Activated CD8-positive, alpha-beta memory T cell treated with anti-CD3 and anti-CD28 coated beads, Interleukin-2, amount 10 ng/mL, durations not matched to agents 7 days and 5 days (primary cell): Measurements from ENCODE around the gene TFAM. TPM values are rescaled to one million over a fixed set of nuclear protein-coding genes. Genes with fewer than 3 reads are reported as not detected.
"Not testable (repeated sequence)": the region's sequence is repeated elsewhere in the genome, so short reads cannot be mapped to it uniquely, and the experiment has no call there.

Experiments used
- ATAC-seq: fragments of 150-1000 bp; cut with Tn5 transposase; one replicate; pipeline ENCODE4 v1.10.0; 2021; ENCODE audit warnings: moderate library complexity
- CTCF ChIA-PET: fragments of 350-600 bp; sonication (Branson Sonifier 250); formaldehyde crosslinking; loops from one replicate; lab custom pipeline; 2021; ENCODE audit warnings: antibody characterized with exemption; lab: Charles Lee
- DNase-seq: peaks from one replicate; pipeline ENCODE4 v3.0.0-alpha.2; 2020
- H3K27ac Mint-ChIP-seq: one replicate; pipeline ENCODE4 v1.8.0; 2021; ENCODE audit warnings: mild to moderate bottlenecking, mixed read lengths
- H3K27me3 Mint-ChIP-seq: one replicate; pipeline ENCODE4 v1.8.0; 2021; ENCODE audit warnings: mixed read lengths
- H3K36me3 Mint-ChIP-seq: one replicate; pipeline ENCODE4 v1.8.0; 2021; ENCODE audit warnings: mild to moderate bottlenecking, mixed read lengths
- H3K4me1 Mint-ChIP-seq: one replicate; pipeline ENCODE4 v1.8.0; 2021; ENCODE audit warnings: mixed read lengths
- H3K4me3 Mint-ChIP-seq: one replicate; pipeline ENCODE4 v1.8.0; 2021; ENCODE audit warnings: mild to moderate bottlenecking, moderate library complexity, mixed read lengths
- H3K9me3 Mint-ChIP-seq: one replicate; pipeline ENCODE4 v1.8.0; 2022; ENCODE audit warnings: low read depth, mixed read lengths
- total RNA-seq, 2 experiments: library from RNA; stranded (reverse); gene quantifications; one replicate each; pipeline ENCODE4 v1.2.3, GENCODE V29; 2021

TFAM gene
- total RNA-seq, 2 experiments from 2014 or later = 52.8 to 80.8 TPM

GRCh38 chr10:58389024-58389423 lies 3.8 kb downstream of the TFAM start:
- H3K36me3 Mint-ChIP-seq = peaks cover 38% of the 10 kb centered on the region
- no peaks in the 10 kb centered on the region for H3K9me3 Mint-ChIP-seq
- DNase-seq (no peak), ATAC-seq (no peak)
- H3K27me3 Mint-ChIP-seq = no peaks in the 10 kb centered on the region
- no peak overlapping the region for H3K27ac Mint-ChIP-seq
- H3K4me3 Mint-ChIP-seq = no peak overlapping the region
- CTCF ChIA-PET = no interaction called here
- H3K4me1 Mint-ChIP-seq = peaks cover 28% of the 10 kb centered on the region

- CTCF ChIA-PET = interaction anchor here (2.4 kb wide), 1 partner anchor 94 kb away, joined by 10 read pairs; no protein-coding TSS in a partner anchor
- Mint-ChIP-seq H3K36me3 (peaks cover 55% of the 10 kb centered on the region), H3K27me3 (no peaks in the 10 kb centered on the region), H3K27ac (no peak overlapping the region), H3K9me3 (no peaks in the 10 kb centered on the region), H3K4me3 (no peak overlapping the region), H3K4me1 (peaks cover 11% of the 10 kb centered on the region)
- DNase-seq (no peak), ATAC-seq (no peak)
Measured at GRCh38 chr10:58393317-58393716, 8.1 kb downstream of the TFAM start.

- CTCF ChIA-PET = no interaction called here
- Mint-ChIP-seq H3K36me3 (peaks cover 49% of the 10 kb centered on the region), H3K4me3 (no peak overlapping the region), H3K9me3 (no peaks in the 10 kb centered on the region), H3K27ac (no peak overlapping the region), H3K4me1 (peaks cover 8% of the 10 kb centered on the region), H3K27me3 (no peaks in the 10 kb centered on the region)
- no peak for DNase-seq
- no peak for ATAC-seq
Measured at GRCh38 chr10:58394471-58394870, 9.3 kb downstream of the TFAM start.

GRCh38 chr10:58396057-58396456 lies 10.8 kb downstream of the TFAM start:
- Mint-ChIP-seq H3K27ac (no peak overlapping the region), H3K27me3 (no peaks in the 10 kb centered on the region), H3K9me3 (no peaks in the 10 kb centered on the region), H3K4me1 (peaks cover 3% of the 10 kb centered on the region), H3K4me3 (no peak overlapping the region), H3K36me3 (peaks cover 43% of the 10 kb centered on the region)
- ATAC-seq (no peak), DNase-seq (no peak)
- CTCF ChIA-PET = interaction anchor here (1.4 kb wide), 1 partner anchor 12 kb away, joined by 4 read pairs; no protein-coding TSS in a partner anchor

GRCh38 chr10:58397830-58398229 lies 12.6 kb downstream of the TFAM start:
- no peak for DNase-seq
- ATAC-seq = no peak
- Mint-ChIP-seq H3K9me3 (no peaks in the 10 kb centered on the region), H3K36me3 (peaks cover 34% of the 10 kb centered on the region), H3K27ac (no peak overlapping the region), H3K4me3 (no peak overlapping the region), H3K4me1 (no peaks in the 10 kb centered on the region), H3K27me3 (no peaks in the 10 kb centered on the region)
- CTCF ChIA-PET = interaction anchor here (1.1 kb wide), 1 partner anchor 13 kb away, joined by 3 read pairs; the partner anchor contains the start of gene TFAM

GRCh38 chr10:58399410-58399809 lies 14.2 kb downstream of the TFAM start:
- H3K27ac Mint-ChIP-seq = no peak overlapping the region
- no peak overlapping the region for H3K4me3 Mint-ChIP-seq
- CTCF ChIA-PET = no interaction called here
- no peaks in the 10 kb centered on the region for H3K9me3 Mint-ChIP-seq
- peaks cover 26% of the 10 kb centered on the region for H3K36me3 Mint-ChIP-seq
- DNase-seq = no peak
- H3K4me1 Mint-ChIP-seq = no peaks in the 10 kb centered on the region
- H3K27me3 Mint-ChIP-seq = no peaks in the 10 kb centered on the region
- ATAC-seq = no peak

- Mint-ChIP-seq H3K27me3 (no peaks in the 10 kb centered on the region), H3K4me1 (no peaks in the 10 kb centered on the region), H3K36me3 (peaks cover 18% of the 10 kb centered on the region), H3K9me3 (no peaks in the 10 kb centered on the region), H3K27ac (no peak overlapping the region), H3K4me3 (no peak overlapping the region)
- ATAC-seq (no peak), DNase-seq (no peak)
- CTCF ChIA-PET = interaction anchor here (1.0 kb wide), 1 partner anchor 101 kb away, joined by 3 read pairs; no protein-coding TSS in a partner anchor
Measured at GRCh38 chr10:58400609-58401008, 15.4 kb downstream of the TFAM start.

GRCh38 chr10:58404001-58404400 lies 18.8 kb downstream of the TFAM start:
- no peaks in the 10 kb centered on the region for H3K9me3 Mint-ChIP-seq
- H3K27me3 Mint-ChIP-seq = no peaks in the 10 kb centered on the region
- no peak overlapping the region for H3K4me3 Mint-ChIP-seq
- ATAC-seq (no peak), DNase-seq (no peak)
- H3K36me3 Mint-ChIP-seq = peaks cover 5% of the 10 kb centered on the region
- CTCF ChIA-PET = no interaction called here
- H3K4me1 Mint-ChIP-seq = no peaks in the 10 kb centered on the region
- no peak overlapping the region for H3K27ac Mint-ChIP-seq

- no peak overlapping the region for H3K4me3 Mint-ChIP-seq
- no peak overlapping the region for H3K27ac Mint-ChIP-seq
- H3K9me3 Mint-ChIP-seq = no peaks in the 10 kb centered on the region
- no peaks in the 10 kb centered on the region for H3K4me1 Mint-ChIP-seq
- ATAC-seq (no peak), DNase-seq (no peak)
- CTCF ChIA-PET = no interaction called here
- no peaks in the 10 kb centered on the region for H3K36me3 Mint-ChIP-seq
- H3K27me3 Mint-ChIP-seq = no peaks in the 10 kb centered on the region
Measured at GRCh38 chr10:58409956-58410610, 24.9 kb downstream of the TFAM start.

GRCh38 chr10:58412502-58412961 lies 27.3 kb downstream of the TFAM start:
- ATAC-seq = no peak
- CTCF ChIA-PET = no interaction called here
- Mint-ChIP-seq H3K4me3 (no peak overlapping the region), H3K36me3 (no peaks in the 10 kb centered on the region), H3K27ac (no peak overlapping the region), H3K4me1 (no peaks in the 10 kb centered on the region), H3K9me3 (no peaks in the 10 kb centered on the region), H3K27me3 (peaks cover 2% of the 10 kb centered on the region)
- DNase-seq = no peak

- Mint-ChIP-seq H3K27me3 (peaks cover 2% of the 10 kb centered on the region), H3K36me3 (no peaks in the 10 kb centered on the region), H3K4me1 (no peaks in the 10 kb centered on the region), H3K27ac (no peak overlapping the region), H3K9me3 (no peaks in the 10 kb centered on the region), H3K4me3 (no peak overlapping the region)
- no peak for ATAC-seq
- no peak for DNase-seq
- CTCF ChIA-PET = no interaction called here
Measured at GRCh38 chr10:58414270-58415041, 29.2 kb downstream of the TFAM start.

- Mint-ChIP-seq H3K27ac (no peak overlapping the region), H3K36me3 (no peaks in the 10 kb centered on the region), H3K4me1 (no peaks in the 10 kb centered on the region), H3K4me3 (no peak overlapping the region), H3K9me3 (no peaks in the 10 kb centered on the region), H3K27me3 (peaks cover 2% of the 10 kb centered on the region)
- CTCF ChIA-PET = interaction anchor here (0.6 kb wide), 1 partner anchor 24 kb away, joined by 4 read pairs; no protein-coding TSS in a partner anchor
- no peak for DNase-seq
- no peak for ATAC-seq
Measured at GRCh38 chr10:58415757-58416156, 30.5 kb downstream of the TFAM start.

- H3K36me3 Mint-ChIP-seq, H3K9me3 Mint-ChIP-seq, H3K27ac Mint-ChIP-seq, H3K4me1 Mint-ChIP-seq, CTCF ChIA-PET, ATAC-seq, H3K4me3 Mint-ChIP-seq, DNase-seq: not testable (repeated sequence)
- H3K27me3 Mint-ChIP-seq = peaks cover 13% of the 10 kb centered on the region
Measured at GRCh38 chr10:58417902-58418301, 32.7 kb downstream of the TFAM start.

GRCh38 chr10:58424176-58424575 lies 39.0 kb downstream of the TFAM start:
- H3K9me3 Mint-ChIP-seq = peaks cover 4% of the 10 kb centered on the region
- H3K27me3 Mint-ChIP-seq = peaks cover 11% of the 10 kb centered on the region
- CTCF ChIA-PET = no interaction called here
- ATAC-seq = no peak
- DNase-seq = no peak
- no peak overlapping the region for H3K27ac Mint-ChIP-seq
- H3K4me1 Mint-ChIP-seq = no peaks in the 10 kb centered on the region
- no peak overlapping the region for H3K4me3 Mint-ChIP-seq
- H3K36me3 Mint-ChIP-seq = no peaks in the 10 kb centered on the region
